NCI-H774 (cell line): ENCODE measurements around the gene PTGER3.
"Not testable (repeated sequence)": the region's sequence is repeated elsewhere in the genome, so short reads cannot be mapped to it uniquely, and the experiment has no call there.

Source experiments
- DNase-seq: peaks from one replicate; lab custom pipeline; 2025; lab: John Stamatoyannopoulos, UW

PTGER3 gene

GRCh38 chr1:70947835-70948234 lies 99.8 kb downstream of the PTGER3 start:
- no peak for DNase-seq

- no peak for DNase-seq
Measured at GRCh38 chr1:70945676-70946075, 101.9 kb downstream of the PTGER3 start.

GRCh38 chr1:70945251-70945650 lies 102.4 kb downstream of the PTGER3 start:
- no peak for DNase-seq

- DNase-seq: no peak
Measured at GRCh38 chr1:70941563-70941962, 106.1 kb downstream of the PTGER3 start.

- not testable (repeated sequence) for DNase-seq
Measured at GRCh38 chr1:70940398-70940797, 107.2 kb downstream of the PTGER3 start.

GRCh38 chr1:70934194-70934961 lies 113.2 kb downstream of the PTGER3 start:
- DNase-seq: no peak

- DNase-seq: no peak
Measured at GRCh38 chr1:70930062-70930461, 117.6 kb downstream of the PTGER3 start.

- DNase-seq: no peak
Measured at GRCh38 chr1:70922196-70922595, 125.4 kb downstream of the PTGER3 start.
